Tibial artery (tissue), 4 donors: ENCODE data around the gene TSPAN14.

Experiments
- DNase-seq, 2 donors: peaks; one replicate each; pipeline ENCODE4 v3.0.0-alpha.2; 2019
- H3K27ac ChIP-seq, 2 donors: fragments of 200-600 bp; sonication (generic) in 1 of 2; 1 replicate in 1 of 2; 2 replicates in 1 of 2; pipeline ENCODE4 v1.5.1; 2018 to 2019; ENCODE audit warnings: mild to moderate bottlenecking in 1 of 2
- H3K27me3 ChIP-seq, 2 donors: fragments of 200-600 bp; sonication (generic) in 1 of 2; one replicate each; pipeline versions ENCODE4 v1.5.1 to v1.6.0; 2016 to 2019
- H3K36me3 ChIP-seq, 3 donors: fragments of 200-600 bp; sonication (generic) in 2 of 3; one replicate each; pipeline ENCODE4 v1.5.1; 2016 to 2019; ENCODE audit warnings: mild to moderate bottlenecking in 2 of 3
- H3K4me1 ChIP-seq, 4 donors: fragments of 200-600 bp; sonication (generic) in 2 of 4; 1 replicate in 3 of 4; 2 replicates in 1 of 4; pipeline ENCODE4 v1.5.1; 2016 to 2019
- H3K4me3 ChIP-seq, 2 donors: fragments of 200-600 bp; sonication (generic) in 1 of 2; 1 replicate in 1 of 2; 2 replicates in 1 of 2; pipeline ENCODE4 v1.5.1; 2018 to 2019; ENCODE audit warnings: mild to moderate bottlenecking in 2 of 2
- H3K9me3 ChIP-seq, 3 donors: fragments of 200-600 bp; sonication (generic) in 1 of 3; one replicate each; pipeline ENCODE4 v1.5.1; 2016 to 2019
- CTCF ChIP-seq, 2 experiments: fragments of 200-600 bp in 1 of 2; fragments of 450-650 bp in 1 of 2; IDR thresholded peaks; one replicate each; pipeline ENCODE4 v1.5.1; 2017 to 2019; ENCODE audit warnings: antibody characterized with exemption in 2 of 2, mild to moderate bottlenecking in 1 of 2, moderate library complexity in 1 of 2
- intact Hi-C: fragments of 100-400 bp; cut with DNase I; formaldehyde crosslinking; loops from one replicate; pipeline ENCODE4 v1.15.0; 2023; ENCODE audit warnings: low total_unique reads

The TSPAN14 gene

GRCh38 chr10:80489371-80490112 lies 35.4 kb downstream of the TSPAN14 start:
- intact Hi-C loops: no loop called here
- TF ChIP-seq CTCF (IDR thresholded peaks at IDR 0.05): no peak
- H3K4me1 ChIP-seq: peaks cover 0 to 62% (median 23%) of the 10 kb centered on the region in 4 donors
- H3K36me3 ChIP-seq: peaks cover 7 to 26% (median 21%) of the 10 kb centered on the region in 3 donors
- H3K4me3 ChIP-seq: no peak overlapping the region
- DNase-seq: peak in 1 of 2 donors; percentile 39
- no peaks in the 10 kb centered on the region for H3K9me3 ChIP-seq
- H3K27ac ChIP-seq: no peak overlapping the region
- no peaks in the 10 kb centered on the region for H3K27me3 ChIP-seq

- intact Hi-C loops: no loop called here
- TF ChIP-seq CTCF (IDR thresholded peaks at IDR 0.05): no peak
- H3K27me3 ChIP-seq: no peaks in the 10 kb centered on the region
- H3K4me1 ChIP-seq: peaks cover 0 to 58% (median 25%) of the 10 kb centered on the region in 4 donors
- H3K27ac ChIP-seq: no peak overlapping the region
- H3K9me3 ChIP-seq: no peaks in the 10 kb centered on the region
- H3K36me3 ChIP-seq: peaks cover 7 to 26% (median 21%) of the 10 kb centered on the region in 3 donors
- DNase-seq: peak; percentile 60 to 61
- no peak overlapping the region for H3K4me3 ChIP-seq
Observed at GRCh38 chr10:80491251-80492102, 37.4 kb downstream of the TSPAN14 start.

- intact Hi-C loops: no loop called here
- Histone ChIP-seq H3K27ac (no peak overlapping the region), H3K9me3 (no peaks in the 10 kb centered on the region), H3K4me1 (peaks cover 0 to 52% (median 29%) of the 10 kb centered on the region in 4 donors), H3K27me3 (no peaks in the 10 kb centered on the region), H3K4me3 (no peak overlapping the region), H3K36me3 (peaks cover 7 to 26% (median 21%) of the 10 kb centered on the region in 3 donors)
- no peak for TF ChIP-seq CTCF (IDR thresholded peaks at IDR 0.05)
- peak in 1 of 2 donors; percentile 4 for DNase-seq
Observed at GRCh38 chr10:80492848-80493521, 38.9 kb downstream of the TSPAN14 start.

GRCh38 chr10:80493522-80494051 lies 39.5 kb downstream of the TSPAN14 start:
- Histone ChIP-seq H3K4me3 (no peak overlapping the region), H3K27me3 (no peaks in the 10 kb centered on the region), H3K27ac (peak overlapping the region in 1 of 2 donors; percentile 36), H3K9me3 (no peaks in the 10 kb centered on the region), H3K36me3 (peaks cover 7 to 26% (median 21%) of the 10 kb centered on the region in 3 donors), H3K4me1 (peaks cover 0 to 52% (median 33%) of the 10 kb centered on the region in 4 donors)
- TF ChIP-seq CTCF (IDR thresholded peaks at IDR 0.05): no peak
- intact Hi-C loops: no loop called here
- peak in 1 of 2 donors; percentile 29 for DNase-seq

- Histone ChIP-seq H3K4me3 (no peak overlapping the region), H3K9me3 (no peaks in the 10 kb centered on the region), H3K36me3 (no peaks in the 10 kb centered on the region), H3K27ac (no peak overlapping the region), H3K4me1 (peaks cover 5 to 70% (median 54%) of the 10 kb centered on the region in 4 donors), H3K27me3 (no peaks in the 10 kb centered on the region)
- no peak for TF ChIP-seq CTCF (IDR thresholded peaks at IDR 0.05)
- DNase-seq: no peak
- intact Hi-C loops: no loop called here
Observed at GRCh38 chr10:80496555-80497172, 42.6 kb downstream of the TSPAN14 start.
